GM19463 (cell line): ENCODE measurements around the gene DPP3.
"Not testable (repeated sequence)": the region's sequence is repeated elsewhere in the genome, so short reads cannot be mapped to it uniquely, and the experiment has no call there.

Experiments used
- ATAC-seq: cut with Tn5 transposase; IDR thresholded peaks from one replicate; pipeline ENCODE4 v1.9.1; 2021; ENCODE audit warnings: mild to moderate bottlenecking, moderate library complexity; ENCODE audit not compliant: unreplicated experiment

Gene DPP3

GRCh38 chr11:66464116-66464515 is 16.1 kb upstream of the DPP3 start:
- ATAC-seq, result not testable (repeated sequence)

- no peak for ATAC-seq
Observed at GRCh38 chr11:66464916-66465315, 15.3 kb upstream of the DPP3 start.

DNA sequence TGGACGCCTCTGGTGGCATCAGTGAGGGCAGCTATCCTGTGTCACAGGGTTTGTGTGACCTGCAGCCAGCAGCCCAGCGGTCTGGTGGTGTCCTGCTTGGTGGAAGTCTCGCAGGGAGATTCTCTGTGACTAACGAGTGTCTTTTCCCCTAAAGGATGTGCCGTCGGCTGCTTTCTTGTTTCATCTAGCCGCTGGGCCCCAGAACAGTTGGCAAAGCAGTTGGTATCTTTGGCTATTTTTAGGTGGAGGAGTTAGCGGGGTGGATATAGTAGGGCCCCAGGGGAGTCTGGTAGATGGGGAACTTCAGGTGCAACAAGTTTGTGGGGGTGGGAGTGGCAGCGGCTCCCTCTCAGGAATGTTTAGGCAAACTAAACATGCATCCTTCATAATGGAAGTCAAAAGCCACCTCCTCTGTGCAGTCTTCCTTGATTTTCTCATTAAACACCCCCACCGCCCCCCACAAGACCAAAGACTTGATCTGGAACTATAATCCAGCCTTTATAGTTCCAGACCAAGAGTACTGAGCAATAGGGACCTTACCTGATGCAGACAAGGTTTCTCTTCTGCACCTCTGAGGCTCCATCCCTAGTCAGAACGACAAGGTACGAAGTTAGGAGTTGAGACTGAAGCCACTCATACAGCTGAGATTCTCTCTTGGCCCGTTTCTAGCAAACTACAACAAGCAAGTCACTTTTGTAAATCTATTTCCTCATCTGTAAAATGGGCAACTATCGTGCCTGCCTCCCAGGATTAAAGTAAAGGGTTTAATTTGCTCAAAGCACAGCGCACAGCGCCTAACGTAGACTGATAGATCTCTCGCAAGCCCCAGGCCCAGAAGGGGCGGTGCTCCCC is 14.6 kb upstream of the DPP3 start:
- ATAC-seq, result no peak

DNA sequence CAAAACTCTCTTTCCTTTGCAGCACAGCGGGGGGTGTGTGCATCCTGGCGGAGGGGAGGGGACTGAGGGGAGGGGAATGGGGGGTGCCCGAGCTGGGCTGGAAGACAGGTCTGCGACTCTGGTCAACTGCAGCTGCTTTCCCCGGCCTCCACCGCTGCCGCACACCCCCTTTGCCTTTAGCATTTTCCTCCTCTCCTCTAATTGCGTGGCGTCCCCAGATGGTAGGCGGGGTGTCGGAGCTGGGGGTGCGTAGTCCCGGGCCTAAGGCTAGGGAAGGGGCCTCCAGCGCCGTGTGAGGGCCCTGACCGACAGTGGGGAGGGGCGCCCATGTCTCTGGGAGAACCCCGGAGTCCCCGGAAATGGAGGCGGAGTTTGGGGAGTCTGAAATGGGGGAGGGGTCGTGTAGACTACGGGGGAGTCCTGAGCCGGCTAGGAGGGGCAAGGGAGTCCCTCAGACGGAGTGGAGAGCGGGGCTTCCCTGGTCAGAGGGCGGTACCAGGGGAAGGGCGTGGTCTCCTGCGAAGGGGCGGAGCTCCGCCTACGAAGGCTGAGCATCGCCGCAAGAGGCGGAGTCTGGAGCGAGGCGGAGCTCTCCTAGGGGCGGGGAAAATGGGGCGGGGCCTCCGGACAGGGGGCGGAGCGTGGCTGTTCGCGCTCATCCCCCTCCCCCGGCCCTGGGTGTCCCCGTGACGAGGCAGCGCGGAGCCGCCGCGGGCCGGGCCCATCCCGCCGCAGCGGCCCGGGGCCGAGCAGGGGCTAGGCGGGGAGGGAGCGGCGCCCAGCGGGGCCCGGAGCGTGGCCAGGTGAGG is 13.8 kb upstream of the DPP3 start, which contains the start of gene PELI3:
PELI3 (plus strand) TSS at position 681 of the 809 bp plus-strand sequence. CDS start 1,224 bp downstream, outside the sequence.
- ATAC-seq, result peak; percentile 80

GRCh38 chr11:66467034-66467659 is 13.1 kb upstream of the DPP3 start:
- ATAC-seq, result peak; percentile 30

- no peak for ATAC-seq
Observed at GRCh38 chr11:66467756-66468155, 12.5 kb upstream of the DPP3 start.

DNA sequence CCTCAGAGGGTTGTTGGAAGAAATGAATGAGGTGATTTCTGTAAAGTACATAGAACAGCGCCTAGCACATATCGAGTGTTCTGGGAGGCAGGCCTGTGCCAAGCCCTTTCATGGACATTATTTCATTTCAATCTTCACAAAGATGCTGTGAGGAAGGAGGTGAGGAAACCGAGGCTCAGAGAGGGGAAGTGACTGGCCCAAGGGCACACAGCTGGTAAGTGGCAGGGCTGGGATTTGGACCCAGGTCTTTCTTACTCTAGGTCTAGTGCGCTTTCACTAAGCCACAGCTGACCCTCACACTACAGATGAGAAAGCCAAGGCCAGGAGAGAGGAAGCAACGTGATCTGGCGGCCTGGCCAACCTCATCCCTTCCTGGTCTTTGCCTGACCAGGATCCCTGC is 11.5 kb upstream of the DPP3 start:
- ATAC-seq, result no peak

- ATAC-seq, result no peak
Observed at GRCh38 chr11:66469441-66469840, 10.8 kb upstream of the DPP3 start.

DNA sequence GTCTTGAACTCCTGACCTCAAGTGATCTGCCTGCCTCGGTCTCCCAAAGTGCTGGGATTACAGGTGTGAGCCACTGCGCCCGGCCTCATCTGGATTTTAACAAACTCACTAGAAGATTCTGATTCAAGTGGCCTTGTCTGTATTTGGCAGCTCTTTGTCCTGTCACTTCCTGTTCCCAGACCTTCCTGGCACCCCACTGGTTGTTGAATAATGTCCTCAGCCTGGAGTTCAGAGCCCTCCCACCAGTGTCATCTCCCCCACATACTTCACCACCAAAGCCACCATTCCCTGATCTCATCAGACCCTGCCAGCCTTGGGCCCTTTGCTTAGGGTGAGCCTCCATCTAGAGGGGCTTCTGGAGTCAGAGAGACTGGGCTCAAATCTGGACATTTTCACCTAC is 10.2 kb upstream of the DPP3 start:
- ATAC-seq, result no peak

GRCh38 chr11:66471142-66471541 is 9.1 kb upstream of the DPP3 start:
- no peak for ATAC-seq

DNA sequence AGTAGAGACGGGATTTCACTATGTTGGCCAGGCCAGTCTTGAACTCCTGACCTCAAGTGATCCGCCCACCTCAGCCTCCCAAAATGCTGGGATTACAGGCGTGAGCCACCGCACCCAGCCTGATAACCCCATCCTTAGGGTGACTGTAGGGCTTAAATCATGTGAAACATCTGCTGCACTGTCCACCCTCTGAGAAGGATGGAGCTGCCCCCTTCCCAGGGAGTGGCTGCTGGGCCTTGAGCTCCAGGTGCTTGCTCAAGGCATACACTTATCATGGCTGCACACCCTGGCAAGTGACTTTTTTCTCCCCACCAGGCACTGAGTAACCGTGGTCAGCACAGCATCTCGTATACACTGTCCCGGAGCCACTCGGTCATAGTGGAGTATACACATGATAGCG is 8.2 kb upstream of the DPP3 start:
- ATAC-seq, result no peak

GRCh38 chr11:66473167-66473566 is 7.1 kb upstream of the DPP3 start:
- no peak for ATAC-seq

DNA sequence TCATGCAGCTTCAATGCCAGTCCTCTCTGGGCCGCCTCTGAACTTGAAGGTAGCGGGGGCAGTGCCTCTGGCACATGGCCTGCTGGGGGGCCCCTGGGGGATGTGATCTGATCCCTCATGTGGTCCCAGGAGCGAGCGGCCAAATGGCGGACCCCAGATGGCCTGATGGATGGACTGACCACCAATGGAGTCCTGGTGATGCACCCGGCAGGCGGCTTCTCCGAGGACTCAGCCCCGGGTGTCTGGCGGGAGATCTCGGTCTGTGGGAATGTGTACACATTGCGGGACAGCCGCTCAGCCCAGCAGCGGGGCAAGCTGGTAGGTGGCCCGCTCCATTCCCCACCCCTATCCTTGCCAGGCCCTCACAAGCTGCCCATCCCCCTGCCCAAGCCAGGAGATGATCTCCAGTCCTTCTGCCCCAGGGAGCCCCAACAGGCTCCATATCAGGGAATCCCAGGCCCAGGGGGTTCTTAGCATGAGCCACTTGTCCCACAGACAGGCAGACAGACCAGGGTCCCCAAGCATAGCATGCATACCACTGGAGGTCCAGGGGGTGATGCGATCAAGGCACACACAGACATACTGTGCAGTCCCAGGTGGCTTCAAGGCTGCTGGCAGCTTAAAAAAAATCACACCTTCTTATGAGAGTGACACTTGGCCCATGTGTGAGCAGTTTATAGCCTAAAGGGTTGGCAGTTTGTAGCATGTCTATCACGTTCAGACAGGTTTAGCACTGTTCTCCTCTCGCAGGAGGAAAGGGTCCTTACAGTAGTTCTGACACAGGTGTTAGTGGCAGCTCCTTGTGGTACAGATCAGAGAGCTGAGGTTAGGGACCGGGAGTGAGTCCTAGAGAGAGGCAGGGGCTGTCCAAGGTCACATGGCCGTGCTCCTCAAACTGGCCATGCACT is 6.4 kb upstream of the DPP3 start:
- no peak for ATAC-seq

DNA sequence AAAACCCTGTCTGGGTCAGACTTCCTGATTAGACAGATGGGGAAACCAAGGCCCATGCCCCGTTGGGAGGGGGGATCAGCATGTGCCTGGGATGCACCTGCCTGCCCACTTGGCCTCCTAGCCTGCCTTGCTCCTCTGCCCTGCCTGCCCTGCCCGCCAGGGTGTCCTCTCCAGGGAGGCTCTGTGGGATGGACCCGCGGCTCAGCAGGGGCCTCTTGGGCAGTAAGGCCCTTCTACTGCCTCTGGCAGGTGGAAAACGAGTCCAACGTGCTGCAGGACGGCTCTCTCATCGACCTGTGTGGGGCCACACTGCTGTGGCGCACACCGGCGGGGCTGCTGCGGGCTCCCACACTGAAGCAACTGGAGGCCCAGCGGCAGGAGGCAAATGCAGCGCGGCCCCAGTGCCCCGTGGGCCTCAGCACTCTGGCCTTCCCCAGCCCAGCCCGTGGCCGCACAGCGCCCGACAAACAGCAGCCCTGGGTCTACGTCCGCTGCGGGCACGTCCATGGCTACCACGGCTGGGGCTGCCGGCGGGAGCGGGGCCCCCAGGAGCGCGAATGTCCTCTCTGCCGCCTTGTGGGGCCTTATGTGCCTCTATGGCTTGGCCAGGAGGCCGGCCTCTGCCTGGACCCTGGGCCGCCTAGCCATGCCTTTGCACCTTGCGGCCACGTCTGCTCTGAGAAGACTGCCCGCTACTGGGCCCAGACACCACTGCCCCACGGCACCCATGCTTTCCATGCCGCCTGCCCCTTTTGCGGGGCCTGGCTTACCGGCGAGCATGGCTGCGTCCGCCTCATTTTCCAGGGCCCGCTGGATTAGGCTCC is 4.7 kb upstream of the DPP3 start:
- ATAC-seq, result no peak

GRCh38 chr11:66476173-66476840 is 3.9 kb upstream of the DPP3 start:
- no peak for ATAC-seq

- no peak for ATAC-seq
Observed at GRCh38 chr11:66476841-66477251, 3.4 kb upstream of the DPP3 start.

- no peak for ATAC-seq
Observed at GRCh38 chr11:66477263-66478201, 2.7 kb upstream of the DPP3 start.
